ENCODE measurements around the gene OCA2.

OCA2 gene

GRCh38 chr15:27763514-27763913 lies 335.6 kb downstream of the OCA2 start:
- TF ChIP-seq CTCF (IDR thresholded peaks at IDR 0.05; ENCODE audit: low read depth, low read length), result no peak
- H3K4me3 ChIP-seq (replicated peaks in 1 of 2; ENCODE audit: low read depth in 2 of 2, low read length in 2 of 2), result no peak overlapping the region
- no peak for DNase-seq (ENCODE audit: low read depth in 2 of 2)

- DNase-seq (ENCODE audit: low read depth in 2 of 2), result no peak
- TF ChIP-seq CTCF (IDR thresholded peaks at IDR 0.05; ENCODE audit: low read depth, low read length), result no peak
- H3K4me3 ChIP-seq (replicated peaks in 1 of 2; ENCODE audit: low read depth in 2 of 2, low read length in 2 of 2), result no peak overlapping the region
These were observed 336.6 kb downstream of the OCA2 start for GRCh38 chr15:27762471-27762870.

- H3K4me3 ChIP-seq (replicated peaks in 1 of 2; ENCODE audit: low read depth in 2 of 2, low read length in 2 of 2), result no peak overlapping the region
- DNase-seq (ENCODE audit: low read depth in 2 of 2), result no peak
- TF ChIP-seq CTCF (IDR thresholded peaks at IDR 0.05; ENCODE audit: low read depth, low read length), result no peak
These were observed 342.1 kb downstream of the OCA2 start for GRCh38 chr15:27757052-27757451.

GRCh38 chr15:27752691-27753090 lies 346.4 kb downstream of the OCA2 start:
- DNase-seq (ENCODE audit: low read depth in 2 of 2), result no peak
- TF ChIP-seq CTCF (IDR thresholded peaks at IDR 0.05; ENCODE audit: low read depth, low read length), result no peak
- no peak overlapping the region for H3K4me3 ChIP-seq (replicated peaks in 1 of 2; ENCODE audit: low read depth in 2 of 2, low read length in 2 of 2)

GRCh38 chr15:27747997-27748396 lies 351.1 kb downstream of the OCA2 start:
- H3K4me3 ChIP-seq (replicated peaks in 1 of 2; ENCODE audit: low read depth in 2 of 2, low read length in 2 of 2), result no peak overlapping the region
- DNase-seq (ENCODE audit: low read depth in 2 of 2), result no peak
- no peak for TF ChIP-seq CTCF (IDR thresholded peaks at IDR 0.05; ENCODE audit: low read depth, low read length)

GRCh38 chr15:27746401-27746955 lies 352.6 kb downstream of the OCA2 start:
- TF ChIP-seq CTCF (IDR thresholded peaks at IDR 0.05; ENCODE audit: low read depth, low read length), result no peak
- no peak overlapping the region for H3K4me3 ChIP-seq (replicated peaks in 1 of 2; ENCODE audit: low read depth in 2 of 2, low read length in 2 of 2)

GRCh38 chr15:27744641-27745040 lies 354.5 kb downstream of the OCA2 start:
- no peak for DNase-seq (ENCODE audit: low read depth in 2 of 2)
- no peak for TF ChIP-seq CTCF (IDR thresholded peaks at IDR 0.05; ENCODE audit: low read depth, low read length)
- no peak overlapping the region for H3K4me3 ChIP-seq (replicated peaks in 1 of 2; ENCODE audit: low read depth in 2 of 2, low read length in 2 of 2)

More at GRCh38 chr15:27746401-27746955, 352.6 kb downstream of the OCA2 start:
- DNase-seq (ENCODE audit: low read depth in 2 of 2), result no peak

Data from cardiac fibroblast (primary cell).